ENCODE results near the gene SPINK1. TPM values are rescaled to one million over a fixed set of nuclear protein-coding genes. Genes with fewer than 3 reads are reported as not detected.

Gene SPINK1
- total RNA-seq, 1 donor from 2014 or later: 1.2 TPM

DNA sequence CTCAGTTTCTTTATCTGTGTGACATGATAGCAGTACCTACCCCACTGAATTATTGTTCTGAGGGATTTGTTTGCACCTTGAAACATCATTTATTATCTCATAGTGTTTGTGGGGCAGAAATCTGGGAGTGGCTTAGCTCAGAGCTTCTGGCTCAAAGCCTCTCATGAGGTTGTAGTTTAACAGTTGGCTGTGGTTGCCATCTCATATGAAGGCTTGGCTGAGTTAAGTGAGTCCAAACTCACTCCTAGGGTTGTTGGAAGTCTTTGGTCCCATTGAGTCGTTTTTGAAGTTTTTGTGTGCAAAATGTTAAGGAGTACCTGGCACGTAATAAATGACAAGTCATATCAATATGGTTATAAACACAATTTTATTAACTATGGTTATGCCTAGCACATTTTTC lies 45.3 kb downstream of the SPINK1 start:
- H3K27me3 ChIP-seq (ENCODE audit: low read depth): peaks cover 49% of the 10 kb centered on the region
- H3K4me1 ChIP-seq: no peaks in the 10 kb centered on the region
- H3K36me3 ChIP-seq: no peaks in the 10 kb centered on the region
- no peak overlapping the region for H3K27ac ChIP-seq (replicated peaks)
- no peak for DNase-seq
- H3K9me3 ChIP-seq (replicated peaks): no peaks in the 10 kb centered on the region
- H3K4me3 ChIP-seq: no peak overlapping the region
- intact Hi-C loops (cut with micrococcal nuclease): no loop called here
- TF ChIP-seq, protein P1, sequence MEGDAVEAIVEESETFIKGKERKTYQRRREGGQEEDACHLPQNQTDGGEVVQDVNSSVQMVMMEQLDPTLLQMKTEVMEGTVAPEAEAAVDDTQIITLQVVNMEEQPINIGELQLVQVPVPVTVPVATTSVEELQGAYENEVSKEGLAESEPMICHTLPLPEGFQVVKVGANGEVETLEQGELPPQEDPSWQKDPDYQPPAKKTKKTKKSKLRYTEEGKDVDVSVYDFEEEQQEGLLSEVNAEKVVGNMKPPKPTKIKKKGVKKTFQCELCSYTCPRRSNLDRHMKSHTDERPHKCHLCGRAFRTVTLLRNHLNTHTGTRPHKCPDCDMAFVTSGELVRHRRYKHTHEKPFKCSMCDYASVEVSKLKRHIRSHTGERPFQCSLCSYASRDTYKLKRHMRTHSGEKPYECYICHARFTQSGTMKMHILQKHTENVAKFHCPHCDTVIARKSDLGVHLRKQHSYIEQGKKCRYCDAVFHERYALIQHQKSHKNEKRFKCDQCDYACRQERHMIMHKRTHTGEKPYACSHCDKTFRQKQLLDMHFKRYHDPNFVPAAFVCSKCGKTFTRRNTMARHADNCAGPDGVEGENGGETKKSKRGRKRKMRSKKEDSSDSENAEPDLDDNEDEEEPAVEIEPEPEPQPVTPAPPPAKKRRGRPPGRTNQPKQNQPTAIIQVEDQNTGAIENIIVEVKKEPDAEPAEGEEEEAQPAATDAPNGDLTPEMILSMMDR (IDR thresholded peaks at IDR 0.05; ENCODE audit: borderline replicate concordance): no peak

DNA sequence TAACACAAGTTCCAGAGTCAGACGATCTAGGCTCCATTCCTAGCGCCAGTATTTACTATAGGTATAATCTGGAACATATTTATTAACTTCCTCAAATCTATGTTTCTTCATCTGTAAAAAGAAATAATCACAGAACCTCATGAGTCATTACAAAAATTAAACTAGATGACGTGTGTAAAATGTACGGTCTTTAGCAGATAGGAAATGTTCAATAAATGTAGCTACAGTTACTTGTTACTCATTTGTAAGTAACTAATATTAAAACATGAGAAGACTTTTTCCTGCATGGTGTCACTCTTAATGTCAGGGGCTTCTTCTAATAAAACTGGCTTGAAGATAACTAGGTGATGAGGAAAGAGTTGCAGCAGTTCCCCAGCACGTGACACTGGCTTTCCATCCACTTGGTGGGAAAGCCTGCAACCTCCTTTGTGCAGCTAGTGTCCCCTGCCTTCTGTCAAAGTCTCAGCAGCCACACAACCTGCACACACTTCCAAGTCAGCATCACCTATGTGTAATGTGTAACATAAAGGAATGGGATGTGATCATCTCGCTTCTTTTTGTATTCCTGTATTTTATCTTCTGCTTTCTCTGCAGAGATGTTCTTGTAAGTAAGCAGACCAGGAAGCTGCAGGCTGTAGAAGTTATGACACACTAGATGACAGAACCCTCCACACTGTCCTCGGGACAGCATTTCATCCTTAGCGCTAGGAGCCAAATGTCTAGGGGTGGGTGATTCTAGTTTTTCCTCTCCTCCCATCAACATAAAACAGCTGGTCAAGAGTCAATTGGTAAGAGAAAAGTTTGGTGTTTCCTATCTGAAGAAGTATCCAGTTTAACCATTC lies 47.1 kb downstream of the SPINK1 start:
- Histone ChIP-seq H3K9me3 (replicated peaks) (no peaks in the 10 kb centered on the region), H3K4me1 (no peaks in the 10 kb centered on the region), H3K4me3 (no peak overlapping the region), H3K27ac (replicated peaks) (no peak overlapping the region), H3K27me3 (ENCODE audit: low read depth) (peaks cover 67% of the 10 kb centered on the region), H3K36me3 (no peaks in the 10 kb centered on the region)
- TF ChIP-seq, protein P1 (IDR thresholded peaks at IDR 0.05; ENCODE audit: borderline replicate concordance): no peak
- intact Hi-C loops (cut with micrococcal nuclease): no loop called here
- DNase-seq: no peak

DNA sequence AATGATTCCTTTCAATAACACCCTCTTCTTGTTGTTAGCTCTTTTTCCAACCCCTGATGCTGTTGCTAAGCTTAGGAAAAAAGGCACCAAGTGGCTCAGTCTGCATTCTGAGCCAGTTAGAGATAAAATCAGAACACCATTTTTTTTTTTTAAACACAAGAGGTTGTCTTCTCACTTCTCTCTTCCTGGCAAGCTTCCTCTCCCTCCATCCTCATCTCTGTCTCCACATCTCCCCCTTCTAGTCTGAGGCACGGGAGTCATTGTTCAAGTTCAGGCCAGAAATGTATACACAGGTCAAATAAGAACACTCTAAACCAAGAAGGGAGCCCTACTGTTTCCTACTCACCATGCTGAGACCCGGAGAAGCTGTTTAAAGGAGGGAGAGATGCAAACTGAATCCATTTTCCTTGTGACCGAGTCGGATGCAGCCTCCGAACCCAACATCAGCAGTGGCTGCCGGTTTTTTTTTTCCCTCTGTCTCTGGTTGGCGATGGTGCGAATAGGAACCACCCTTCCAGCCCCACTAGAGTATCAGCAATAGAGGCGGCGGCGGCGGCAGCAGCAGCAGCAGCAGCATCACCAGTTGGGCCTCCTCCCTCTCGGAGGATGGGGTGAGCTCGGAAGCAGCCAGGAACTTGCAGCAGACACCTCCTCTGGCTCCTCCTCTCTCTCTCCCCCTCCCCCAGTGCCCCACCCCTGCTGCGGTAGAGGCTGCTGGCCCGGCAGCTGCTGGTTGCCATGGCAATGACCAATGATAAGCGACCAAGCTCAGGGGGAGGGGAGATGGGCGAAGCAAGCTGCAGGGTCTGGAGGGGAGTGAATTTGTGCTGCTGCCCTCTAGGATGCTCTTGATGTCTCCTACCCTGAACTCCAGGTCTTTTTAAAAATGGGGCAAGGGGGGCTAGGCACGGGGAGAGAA lies 49.1 kb downstream of the SPINK1 start, which contains the start of gene JAKMIP2:
JAKMIP2 (minus strand) TSS at position 619 of the 919 bp plus-strand sequence. CDS start 110,922 bp downstream, outside the sequence.
- intact Hi-C loops (cut with micrococcal nuclease): no loop called here
- Histone ChIP-seq H3K27me3 (ENCODE audit: low read depth) (peaks cover 78% of the 10 kb centered on the region), H3K36me3 (no peaks in the 10 kb centered on the region), H3K4me1 (no peaks in the 10 kb centered on the region), H3K9me3 (replicated peaks) (no peaks in the 10 kb centered on the region), H3K27ac (replicated peaks) (no peak within 1 kb of the TSS), H3K4me3 (peak within 1 kb of the TSS; percentile 46)
- peak; percentile 65 for DNase-seq
- TF ChIP-seq, protein P1 (IDR thresholded peaks at IDR 0.05; ENCODE audit: borderline replicate concordance): no peak

DNA sequence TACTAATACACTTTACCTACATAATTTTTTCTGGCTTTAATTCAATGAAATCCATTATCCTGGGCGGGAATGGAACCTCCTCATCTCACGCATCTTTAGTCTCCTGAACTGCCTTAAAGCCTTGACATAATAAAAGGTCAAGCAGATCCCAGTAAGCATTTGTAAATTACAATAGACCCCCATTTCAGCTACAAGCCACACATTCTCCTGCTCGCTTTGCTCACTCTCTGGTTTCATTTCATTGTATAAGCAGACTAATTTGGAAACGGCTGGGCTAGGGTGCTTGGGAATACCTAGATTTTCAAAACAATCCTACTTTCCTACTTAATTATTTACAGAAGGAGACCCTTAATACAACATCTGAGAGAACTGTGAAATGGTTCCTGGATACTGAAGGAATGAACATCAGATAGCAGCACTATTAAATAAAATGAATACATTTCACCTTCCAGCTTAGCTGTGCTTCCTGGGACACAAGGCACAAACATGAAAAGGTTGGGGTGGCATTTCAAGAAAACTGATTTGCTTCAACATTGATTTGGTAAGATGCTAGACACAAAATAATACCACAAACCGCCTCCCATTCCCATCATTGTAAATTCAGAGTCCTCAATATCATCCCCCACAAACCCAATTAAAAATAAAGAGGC lies 50.4 kb downstream of the SPINK1 start:
- Histone ChIP-seq H3K9me3 (replicated peaks) (no peaks in the 10 kb centered on the region), H3K27ac (replicated peaks) (no peak overlapping the region), H3K27me3 (ENCODE audit: low read depth) (peaks cover 70% of the 10 kb centered on the region), H3K4me3 (no peak overlapping the region), H3K36me3 (no peaks in the 10 kb centered on the region), H3K4me1 (no peaks in the 10 kb centered on the region)
- TF ChIP-seq, protein P1 (IDR thresholded peaks at IDR 0.05; ENCODE audit: borderline replicate concordance): no peak
- no peak for DNase-seq
- intact Hi-C loops (cut with micrococcal nuclease): no loop called here

DNA sequence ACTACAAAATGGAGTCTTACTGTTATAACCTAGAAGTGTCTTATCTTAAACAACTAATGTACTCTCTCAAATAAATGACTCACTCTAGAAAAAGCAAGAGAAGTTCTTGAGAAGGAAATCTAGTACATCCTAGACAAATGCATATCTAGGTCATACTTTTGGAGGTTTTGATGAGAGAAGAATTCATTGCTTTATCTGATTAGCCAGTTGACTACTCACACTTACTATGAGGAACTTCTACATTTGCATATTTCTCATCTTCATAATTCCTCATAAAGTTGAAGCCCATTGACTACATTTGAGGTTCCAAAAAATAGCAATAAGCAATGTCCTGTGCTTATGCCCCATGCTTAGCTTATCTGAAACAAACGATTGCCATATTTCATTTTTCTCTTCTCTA lies 51.8 kb downstream of the SPINK1 start:
- H3K4me1 ChIP-seq: no peaks in the 10 kb centered on the region
- no peak overlapping the region for H3K4me3 ChIP-seq
- H3K36me3 ChIP-seq: no peaks in the 10 kb centered on the region
- no peak overlapping the region for H3K27ac ChIP-seq (replicated peaks)
- TF ChIP-seq, protein P1 (IDR thresholded peaks at IDR 0.05; ENCODE audit: borderline replicate concordance): no peak
- no peak for DNase-seq
- intact Hi-C loops (cut with micrococcal nuclease): no loop called here
- H3K27me3 ChIP-seq (ENCODE audit: low read depth): peaks cover 59% of the 10 kb centered on the region
- H3K9me3 ChIP-seq (replicated peaks): no peaks in the 10 kb centered on the region
